Kidney (tissue), 14 donors: Measurements from ENCODE around the gene MUC5AC. TPM values are rescaled to one million over a fixed set of nuclear protein-coding genes. Genes with fewer than 3 reads are reported as not detected.

Source experiments
- DNase-seq, 5 donors: peaks; one replicate each; pipeline ENCODE4 v3.0.0-alpha.2; 2013 to 2020
- FAIRE-seq: peaks from 2 replicates; lab custom pipeline; 2012; peaks lifted over from hg19 to GRCh38; lab: Jason Lieb, UNC
- H3K27ac ChIP-seq, 2 donors: one replicate each; pipeline ENCODE4 v1.7.0; 2013; ENCODE audit warnings: low read depth in 2 of 2, low read length in 2 of 2, inconsistent platforms in 1 of 2
- H3K27me3 ChIP-seq: one replicate; pipeline ENCODE4 v1.7.1; 2013; ENCODE audit warnings: low read length, inconsistent platforms; ENCODE audit not compliant: control insufficient read depth, insufficient read depth
- H3K36me3 ChIP-seq, 3 donors: one replicate each; pipeline versions ENCODE4 v1.7.0 to v1.7.1; 2013; ENCODE audit warnings: low read length in 3 of 3, control low read depth in 1 of 3, inconsistent platforms in 1 of 3; ENCODE audit not compliant: insufficient read depth in 3 of 3, control insufficient read depth in 2 of 3
- H3K4me1 ChIP-seq, 3 donors: one replicate each; pipeline versions ENCODE4 v1.7.0 to v1.7.1; 2013; ENCODE audit warnings: low read length in 3 of 3, inconsistent platforms in 1 of 3, low read depth in 1 of 3; ENCODE audit not compliant: control insufficient read depth in 2 of 3, insufficient read depth in 2 of 3
- H3K4me3 ChIP-seq, 3 donors: one replicate each; pipeline versions ENCODE4 v1.7.0 to v1.8.1; 2013; ENCODE audit warnings: low read length in 3 of 3, control low read depth in 1 of 3, inconsistent platforms in 1 of 3
- H3K9ac ChIP-seq, 3 donors: one replicate each; pipeline versions ENCODE4 v1.7.0 to v1.7.1; 2013; ENCODE audit warnings: low read length in 3 of 3, control low read depth in 1 of 3, inconsistent platforms in 1 of 3
- H3K9me3 ChIP-seq, 3 donors: one replicate each; pipeline versions ENCODE4 v1.7.0 to v1.7.1; 2013; ENCODE audit warnings: low read length in 3 of 3, control low read depth in 1 of 3, inconsistent platforms in 1 of 3; ENCODE audit not compliant: control insufficient read depth in 2 of 3, insufficient read depth in 1 of 3
- CTCF ChIP-seq: IDR thresholded peaks from 3 replicates; pipeline ENCODE4 v1.5.1; 2012; ENCODE audit warnings: mild to moderate bottlenecking, moderate library complexity, borderline replicate concordance; ENCODE audit not compliant: insufficient read depth; ENCODE audit errors: extremely low read depth
- intact Hi-C: fragments of 100-400 bp; cut with DNase I; formaldehyde crosslinking; loops from one replicate; pipeline ENCODE4 v1.11.1; 2022
- polyA plus RNA-seq: library from polyadenylated mRNA; stranded (reverse); fragments of 350-450 nt; fragmentation: Illumina TruSeq; extraction: RNeasy Lipid Tissue Mini Kit (QIAGEN cat#74804); gene quantifications from one replicate; pipeline ENCODE4 v1.2.3, GENCODE V29; 2014; ENCODE audit warnings: low read depth, low replicate concordance; ENCODE audit not compliant: insufficient read depth
- total RNA-seq: library from RNA; stranded (reverse); fragmentation: NEBNext Ultra II Directional; extraction: Animal tissue kit (Norgen Biotek cat#: 25700); gene quantifications from one replicate; pipeline ENCODE4 v1.2.1, GENCODE V29; 2021
- donor health status: control.
- donor health status: control.
- donor health status: control.
- donor health status: control.
- donor health status: control.
- donor health status: DM: yes; HTN: yes; CAD: no.
- donor health status: Normal renal cell carcinoma (clear cell type).

Gene MUC5AC
- total and polyA plus RNA-seq, 2 donors from 2014 or later = 0.03 TPM; not detected in 1

- Histone ChIP-seq H3K9ac (no peak overlapping the region), H3K27ac (no peak overlapping the region), H3K4me1 (no peaks in the 10 kb centered on the region), H3K36me3 (no peaks in the 10 kb centered on the region), H3K9me3 (no peaks in the 10 kb centered on the region), H3K27me3 (no peaks in the 10 kb centered on the region), H3K4me3 (no peak overlapping the region)
- intact Hi-C loops = no loop called here
- FAIRE-seq (no peak), DNase-seq (peak in 2 of 5 donors; percentile 25 to 60)
- TF ChIP-seq CTCF = no peak
Observed at GRCh38 chr11:1218788-1219445, 61.2 kb downstream of the MUC5AC start.

- TF ChIP-seq CTCF = no peak
Observed at GRCh38 chr11:1219446-1219833, 61.7 kb downstream of the MUC5AC start.

GRCh38 chr11:1219834-1220815 is 62.4 kb downstream of the MUC5AC start:
- FAIRE-seq (no peak), DNase-seq (peak in 2 of 5 donors; percentile 39 to 77)
- Histone ChIP-seq H3K9me3 (no peaks in the 10 kb centered on the region), H3K9ac (no peak overlapping the region), H3K4me1 (no peaks in the 10 kb centered on the region), H3K36me3 (no peaks in the 10 kb centered on the region), H3K4me3 (no peak overlapping the region), H3K27me3 (no peaks in the 10 kb centered on the region), H3K27ac (no peak overlapping the region)
- intact Hi-C loops = no loop called here
- TF ChIP-seq CTCF = no peak

More at GRCh38 chr11:1219446-1219833, 61.7 kb downstream of the MUC5AC start:
- Histone ChIP-seq H3K36me3 (no peaks in the 10 kb centered on the region), H3K27me3 (no peaks in the 10 kb centered on the region), H3K4me3 (no peak overlapping the region), H3K9ac (no peak overlapping the region), H3K9me3 (no peaks in the 10 kb centered on the region), H3K27ac (no peak overlapping the region), H3K4me1 (no peaks in the 10 kb centered on the region)
- DNase-seq = peak in 2 of 5 donors; percentile 41 to 62
- no peak for FAIRE-seq
- intact Hi-C loops = no loop called here
